Suprapubic skin (tissue), 3 donors: ENCODE measurements around the gene HSPB9.

Experiments used
- EP300 ChIP-seq: sonication (generic); formaldehyde crosslinking; IDR thresholded peaks from one replicate; pipeline ENCODE4 v1.6.1; 2017; ENCODE audit warnings: antibody characterized with exemption
- POLR2A ChIP-seq, 2 donors: fragments of 450-650 bp; IDR thresholded peaks; one replicate each; pipeline ENCODE4 v1.6.1; 2017; ENCODE audit warnings: antibody characterized with exemption in 2 of 2, mild to moderate bottlenecking in 2 of 2, moderate library complexity in 2 of 2
- TF ChIP-seq, protein P1 (sequence below), 2 donors: fragments of 200-600 bp in 1 of 2; fragments of 450-650 bp in 1 of 2; sonication (generic) in 1 of 2; IDR thresholded peaks; one replicate each; pipeline ENCODE4 v1.5.1; 2016 to 2019; ENCODE audit warnings: antibody characterized with exemption in 2 of 2, mild to moderate bottlenecking in 1 of 2, moderate library complexity in 1 of 2

DNA sequence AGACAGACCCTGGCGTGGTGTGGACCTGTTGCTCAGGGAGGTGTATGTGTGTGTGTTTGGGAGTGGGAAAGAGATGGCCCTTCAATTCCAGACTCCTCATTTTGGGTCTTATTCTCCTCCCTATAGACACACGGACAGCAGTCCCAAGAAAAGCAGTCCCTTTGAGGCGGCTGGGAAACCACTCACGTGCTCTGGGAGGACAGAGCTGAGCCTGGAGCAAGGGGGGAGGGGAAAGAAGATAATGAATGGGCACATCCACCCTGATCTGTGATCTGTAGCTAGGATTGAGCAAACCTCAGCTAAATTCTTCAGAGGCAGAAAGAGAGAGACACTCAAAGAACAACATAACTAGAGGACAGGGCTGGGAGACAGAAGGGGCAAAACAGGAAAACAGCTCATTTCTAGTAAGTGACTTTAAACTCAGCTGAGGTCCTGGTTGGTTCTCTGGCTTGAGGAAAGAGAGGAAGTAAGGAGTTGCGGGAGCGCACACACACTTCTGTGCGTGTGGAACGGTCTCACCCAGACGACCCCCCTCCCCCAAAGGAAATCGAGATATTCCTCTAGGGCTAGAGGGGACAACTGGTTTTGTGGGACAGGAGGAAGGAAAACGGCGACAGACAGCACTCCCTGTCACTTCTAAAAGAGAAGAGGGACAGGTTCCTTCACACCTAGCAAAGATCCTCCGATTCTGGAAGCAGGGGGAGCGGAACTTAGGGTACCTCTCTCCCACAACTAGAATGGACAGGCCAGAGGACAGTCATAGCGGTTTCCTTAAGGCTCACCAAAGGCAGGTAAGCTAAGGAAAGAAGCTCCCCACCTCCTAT lies 31.5 kb downstream of the HSPB9 start:
- TF ChIP-seq POLR2A (IDR thresholded peaks at IDR 0.05) = no peak
- TF ChIP-seq, protein P1, sequence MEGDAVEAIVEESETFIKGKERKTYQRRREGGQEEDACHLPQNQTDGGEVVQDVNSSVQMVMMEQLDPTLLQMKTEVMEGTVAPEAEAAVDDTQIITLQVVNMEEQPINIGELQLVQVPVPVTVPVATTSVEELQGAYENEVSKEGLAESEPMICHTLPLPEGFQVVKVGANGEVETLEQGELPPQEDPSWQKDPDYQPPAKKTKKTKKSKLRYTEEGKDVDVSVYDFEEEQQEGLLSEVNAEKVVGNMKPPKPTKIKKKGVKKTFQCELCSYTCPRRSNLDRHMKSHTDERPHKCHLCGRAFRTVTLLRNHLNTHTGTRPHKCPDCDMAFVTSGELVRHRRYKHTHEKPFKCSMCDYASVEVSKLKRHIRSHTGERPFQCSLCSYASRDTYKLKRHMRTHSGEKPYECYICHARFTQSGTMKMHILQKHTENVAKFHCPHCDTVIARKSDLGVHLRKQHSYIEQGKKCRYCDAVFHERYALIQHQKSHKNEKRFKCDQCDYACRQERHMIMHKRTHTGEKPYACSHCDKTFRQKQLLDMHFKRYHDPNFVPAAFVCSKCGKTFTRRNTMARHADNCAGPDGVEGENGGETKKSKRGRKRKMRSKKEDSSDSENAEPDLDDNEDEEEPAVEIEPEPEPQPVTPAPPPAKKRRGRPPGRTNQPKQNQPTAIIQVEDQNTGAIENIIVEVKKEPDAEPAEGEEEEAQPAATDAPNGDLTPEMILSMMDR (IDR thresholded peaks at IDR 0.05) = no peak
- no peak for TF ChIP-seq EP300
